ENCODE measurements around the gene HSPA2.

HSPA2 gene

GRCh38 chr14:64541261-64541971, 875 bp downstream of the HSPA2 start:
- Histone ChIP-seq H3K36me3 (ENCODE audit: control insufficient read depth in 5 of 5, insufficient read depth in 5 of 5, low read length in 5 of 5) (no peaks in the 10 kb centered on the region), H3K9ac (ENCODE audit: low read length in 5 of 5) (no peak overlapping the region), H3K4me3 (ENCODE audit: low read depth in 1 of 5, low read length in 5 of 5) (peak overlapping the region; percentile 69 to 80 (median 76)), H3K4me1 (ENCODE audit: control insufficient read depth in 5 of 5, insufficient read depth in 5 of 5, low read length in 5 of 5) (peaks cover 0 to 41% (median 28%) of the 10 kb centered on the region in 5 donors), H3K9me3 (ENCODE audit: control insufficient read depth in 5 of 5, low read length in 5 of 5) (peaks cover 0 to 8% (median 4%) of the 10 kb centered on the region in 5 donors), H3K27me3 (ENCODE audit: control insufficient read depth in 5 of 5, insufficient read depth in 4 of 5, low read length in 5 of 5) (peaks cover 0 to 18% (median 4%) of the 10 kb centered on the region in 5 donors), H3K27ac (ENCODE audit: low read depth, low read length) (no peak overlapping the region)

GRCh38 chr14:64541972-64542835, 1.7 kb downstream of the HSPA2 start:
- H3K36me3 ChIP-seq (ENCODE audit: control insufficient read depth in 5 of 5, insufficient read depth in 5 of 5, low read length in 5 of 5), result no peaks in the 10 kb centered on the region
- no peak overlapping the region for H3K27ac ChIP-seq (ENCODE audit: low read depth, low read length)
- peak overlapping the region in 1 of 5 donors; percentile 19 for H3K9ac ChIP-seq (ENCODE audit: low read length in 5 of 5)
- H3K4me3 ChIP-seq (ENCODE audit: low read depth in 1 of 5, low read length in 5 of 5), result peak overlapping the region; percentile 69 to 80 (median 76)
- H3K27me3 ChIP-seq (ENCODE audit: control insufficient read depth in 5 of 5, insufficient read depth in 4 of 5, low read length in 5 of 5), result peaks cover 0 to 18% (median 4%) of the 10 kb centered on the region in 5 donors
- H3K4me1 ChIP-seq (ENCODE audit: control insufficient read depth in 5 of 5, insufficient read depth in 5 of 5, low read length in 5 of 5), result peaks cover 0 to 34% (median 28%) of the 10 kb centered on the region in 5 donors
- peaks cover 0 to 8% (median 4%) of the 10 kb centered on the region in 5 donors for H3K9me3 ChIP-seq (ENCODE audit: control insufficient read depth in 5 of 5, low read length in 5 of 5)

GRCh38 chr14:64542836-64543201, 2.3 kb downstream of the HSPA2 start:
- peaks cover 0 to 8% (median 4%) of the 10 kb centered on the region in 5 donors for H3K9me3 ChIP-seq (ENCODE audit: control insufficient read depth in 5 of 5, low read length in 5 of 5)

GRCh38 chr14:64544607-64545312, 4.2 kb downstream of the HSPA2 start:
- no peaks in the 10 kb centered on the region for H3K36me3 ChIP-seq (ENCODE audit: control insufficient read depth in 5 of 5, insufficient read depth in 5 of 5, low read length in 5 of 5)
- peaks cover 0 to 8% (median 4%) of the 10 kb centered on the region in 5 donors for H3K9me3 ChIP-seq (ENCODE audit: control insufficient read depth in 5 of 5, low read length in 5 of 5)
- H3K4me1 ChIP-seq (ENCODE audit: control insufficient read depth in 5 of 5, insufficient read depth in 5 of 5, low read length in 5 of 5), result peaks cover 2 to 36% (median 27%) of the 10 kb centered on the region in 5 donors
- H3K27me3 ChIP-seq (ENCODE audit: control insufficient read depth in 5 of 5, insufficient read depth in 4 of 5, low read length in 5 of 5), result peaks cover 0 to 18% (median 4%) of the 10 kb centered on the region in 5 donors
- H3K4me3 ChIP-seq (ENCODE audit: low read depth in 1 of 5, low read length in 5 of 5), result no peak overlapping the region
- no peak overlapping the region for H3K9ac ChIP-seq (ENCODE audit: low read length in 5 of 5)
- H3K27ac ChIP-seq (ENCODE audit: low read depth, low read length), result no peak overlapping the region

More at GRCh38 chr14:64542836-64543201, 2.3 kb downstream of the HSPA2 start:
- no peak overlapping the region for H3K9ac ChIP-seq (ENCODE audit: low read length in 5 of 5)
- H3K27ac ChIP-seq (ENCODE audit: low read depth, low read length), result no peak overlapping the region
- peaks cover 0 to 18% (median 4%) of the 10 kb centered on the region in 5 donors for H3K27me3 ChIP-seq (ENCODE audit: control insufficient read depth in 5 of 5, insufficient read depth in 4 of 5, low read length in 5 of 5)
- H3K36me3 ChIP-seq (ENCODE audit: control insufficient read depth in 5 of 5, insufficient read depth in 5 of 5, low read length in 5 of 5), result no peaks in the 10 kb centered on the region
- peak overlapping the region in 1 of 5 donors; percentile 78 for H3K4me3 ChIP-seq (ENCODE audit: low read depth in 1 of 5, low read length in 5 of 5)
- H3K4me1 ChIP-seq (ENCODE audit: control insufficient read depth in 5 of 5, insufficient read depth in 5 of 5, low read length in 5 of 5), result peaks cover 0 to 34% (median 28%) of the 10 kb centered on the region in 5 donors

GRCh38 chr14:64549016-64549415, 8.5 kb downstream of the HSPA2 start:
- Histone ChIP-seq H3K36me3 (ENCODE audit: control insufficient read depth in 5 of 5, insufficient read depth in 5 of 5, low read length in 5 of 5) (no peaks in the 10 kb centered on the region), H3K27me3 (ENCODE audit: control insufficient read depth in 5 of 5, insufficient read depth in 4 of 5, low read length in 5 of 5) (peaks cover 0 to 6% (median 0%) of the 10 kb centered on the region in 5 donors), H3K9me3 (ENCODE audit: control insufficient read depth in 5 of 5, low read length in 5 of 5) (no peaks in the 10 kb centered on the region), H3K9ac (ENCODE audit: low read length in 5 of 5) (peak overlapping the region in 1 of 5 donors; percentile 53), H3K4me3 (ENCODE audit: low read depth in 1 of 5, low read length in 5 of 5) (no peak overlapping the region), H3K4me1 (ENCODE audit: control insufficient read depth in 5 of 5, insufficient read depth in 5 of 5, low read length in 5 of 5) (peaks cover 2 to 16% (median 14%) of the 10 kb centered on the region in 5 donors), H3K27ac (ENCODE audit: low read depth, low read length) (no peak overlapping the region)

GRCh38 chr14:64549791-64550620, 9.5 kb downstream of the HSPA2 start, which contains the start of gene PPP1R36:
Gene PPP1R36 (plus strand): TSS chr14:64549961. CDS start chr14:64549998, 37 bp downstream.
- no peak within 1 kb of the TSS for H3K27ac ChIP-seq (ENCODE audit: low read depth, low read length)
- H3K4me1 ChIP-seq (ENCODE audit: control insufficient read depth in 5 of 5, insufficient read depth in 5 of 5, low read length in 5 of 5), result peaks cover 2 to 16% (median 14%) of the 10 kb centered on the region in 5 donors
- no peaks in the 10 kb centered on the region for H3K9me3 ChIP-seq (ENCODE audit: control insufficient read depth in 5 of 5, low read length in 5 of 5)
- H3K36me3 ChIP-seq (ENCODE audit: control insufficient read depth in 5 of 5, insufficient read depth in 5 of 5, low read length in 5 of 5), result no peaks in the 10 kb centered on the region
- peak within 1 kb of the TSS; percentile 48 to 69 (median 62) for H3K4me3 ChIP-seq (ENCODE audit: low read depth in 1 of 5, low read length in 5 of 5)
- H3K27me3 ChIP-seq (ENCODE audit: control insufficient read depth in 5 of 5, insufficient read depth in 4 of 5, low read length in 5 of 5), result peaks cover 0 to 6% (median 0%) of the 10 kb centered on the region in 5 donors
- peak within 1 kb of the TSS in 4 of 5 donors; percentile 39 to 73 (median 50) for H3K9ac ChIP-seq (ENCODE audit: low read length in 5 of 5)

- Histone ChIP-seq H3K9me3 (ENCODE audit: control insufficient read depth in 5 of 5, low read length in 5 of 5) (no peaks in the 10 kb centered on the region), H3K4me3 (ENCODE audit: low read depth in 1 of 5, low read length in 5 of 5) (peak overlapping the region; percentile 48 to 69 (median 62)), H3K27me3 (ENCODE audit: control insufficient read depth in 5 of 5, insufficient read depth in 4 of 5, low read length in 5 of 5) (peaks cover 0 to 6% (median 0%) of the 10 kb centered on the region in 5 donors), H3K36me3 (ENCODE audit: control insufficient read depth in 5 of 5, insufficient read depth in 5 of 5, low read length in 5 of 5) (no peaks in the 10 kb centered on the region), H3K27ac (ENCODE audit: low read depth, low read length) (no peak overlapping the region), H3K9ac (ENCODE audit: low read length in 5 of 5) (peak overlapping the region in 2 of 5 donors; percentile 18 to 73), H3K4me1 (ENCODE audit: control insufficient read depth in 5 of 5, insufficient read depth in 5 of 5, low read length in 5 of 5) (peaks cover 2 to 16% (median 14%) of the 10 kb centered on the region in 5 donors)
Measured at GRCh38 chr14:64550621-64551333, 10.2 kb downstream of the HSPA2 start.

GRCh38 chr14:64554556-64554955, 14.0 kb downstream of the HSPA2 start:
- H3K4me3 ChIP-seq (ENCODE audit: low read depth in 1 of 5, low read length in 5 of 5), result no peak overlapping the region
- no peak overlapping the region for H3K27ac ChIP-seq (ENCODE audit: low read depth, low read length)
- no peaks in the 10 kb centered on the region for H3K36me3 ChIP-seq (ENCODE audit: control insufficient read depth in 5 of 5, insufficient read depth in 5 of 5, low read length in 5 of 5)
- H3K9me3 ChIP-seq (ENCODE audit: control insufficient read depth in 5 of 5, low read length in 5 of 5), result no peaks in the 10 kb centered on the region
- peaks cover 0 to 10% (median 9%) of the 10 kb centered on the region in 5 donors for H3K4me1 ChIP-seq (ENCODE audit: control insufficient read depth in 5 of 5, insufficient read depth in 5 of 5, low read length in 5 of 5)
- peaks cover 0 to 6% (median 0%) of the 10 kb centered on the region in 5 donors for H3K27me3 ChIP-seq (ENCODE audit: control insufficient read depth in 5 of 5, insufficient read depth in 4 of 5, low read length in 5 of 5)
- no peak overlapping the region for H3K9ac ChIP-seq (ENCODE audit: low read length in 5 of 5)
